Muscle layer of duodenum (tissue), 2 donors: ENCODE measurements around the gene SGPL1.

Experiments used
- H3K27ac ChIP-seq: one replicate; pipeline ENCODE4 v1.7.0; 2013; ENCODE audit warnings: mild to moderate bottlenecking, low read length
- H3K27me3 ChIP-seq: one replicate; pipeline ENCODE4 v1.7.0; 2013; ENCODE audit warnings: low read depth, mild to moderate bottlenecking, control low read depth, low read length
- H3K36me3 ChIP-seq, 2 donors: one replicate each; pipeline ENCODE4 v1.7.0; 2013; ENCODE audit warnings: low read length in 2 of 2, control low read depth in 1 of 2, mild to moderate bottlenecking in 1 of 2; ENCODE audit not compliant: insufficient read depth in 2 of 2, control insufficient read depth in 1 of 2
- H3K4me1 ChIP-seq, 2 donors: one replicate each; pipeline ENCODE4 v1.7.0; 2013; ENCODE audit warnings: low read length in 2 of 2, mild to moderate bottlenecking in 2 of 2, control low read depth in 1 of 2, moderate library complexity in 1 of 2; ENCODE audit not compliant: insufficient read depth in 2 of 2, control insufficient read depth in 1 of 2
- H3K4me3 ChIP-seq, 2 donors: one replicate each; pipeline ENCODE4 v1.7.0; 2013; ENCODE audit warnings: low read length in 2 of 2, low read depth in 1 of 2, mild to moderate bottlenecking in 1 of 2
- H3K9me3 ChIP-seq, 2 donors: one replicate each; pipeline ENCODE4 v1.7.0; 2013; ENCODE audit warnings: low read length in 2 of 2, control low read depth in 1 of 2, mild to moderate bottlenecking in 1 of 2; ENCODE audit not compliant: control insufficient read depth in 1 of 2
- donor health status: healthy.

Gene SGPL1

DNA sequence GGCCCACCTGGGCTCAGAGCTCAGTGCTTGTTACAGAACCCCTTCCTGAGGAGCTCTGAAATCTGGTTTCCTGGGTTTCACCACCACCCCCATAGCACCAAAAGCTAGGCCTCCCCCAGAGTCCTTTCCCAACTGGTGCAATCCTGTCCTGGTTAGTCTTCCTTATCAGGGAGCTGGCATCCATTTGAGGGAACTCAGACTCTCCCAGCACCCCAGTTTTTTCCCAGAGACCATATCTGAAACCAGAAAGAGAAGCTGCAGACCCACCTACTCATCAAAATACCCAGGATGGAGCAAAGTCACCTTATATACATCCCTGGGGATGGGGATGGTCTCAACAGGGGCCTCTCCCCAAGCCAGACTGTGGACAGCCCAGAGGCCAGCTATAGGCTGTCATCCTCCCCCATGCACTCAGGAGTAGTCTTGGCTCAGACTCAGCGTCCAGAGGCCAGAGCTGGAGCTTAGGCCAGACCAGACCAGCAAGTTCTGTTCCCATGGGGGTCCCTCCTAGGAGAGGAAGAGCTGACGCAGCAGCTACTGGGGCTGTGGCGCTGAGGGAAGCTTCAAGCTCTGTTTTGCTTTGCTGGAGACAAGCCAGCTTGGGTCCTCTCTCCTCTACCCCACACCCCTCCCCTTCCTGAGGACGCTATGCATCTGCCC lies 33.5 kb upstream of the SGPL1 start:
- no peaks in the 10 kb centered on the region for H3K9me3 ChIP-seq
- no peak overlapping the region for H3K27ac ChIP-seq
- no peaks in the 10 kb centered on the region for H3K27me3 ChIP-seq
- H3K4me3 ChIP-seq, result no peak overlapping the region
- H3K36me3 ChIP-seq, result no peaks in the 10 kb centered on the region
- no peaks in the 10 kb centered on the region for H3K4me1 ChIP-seq

DNA sequence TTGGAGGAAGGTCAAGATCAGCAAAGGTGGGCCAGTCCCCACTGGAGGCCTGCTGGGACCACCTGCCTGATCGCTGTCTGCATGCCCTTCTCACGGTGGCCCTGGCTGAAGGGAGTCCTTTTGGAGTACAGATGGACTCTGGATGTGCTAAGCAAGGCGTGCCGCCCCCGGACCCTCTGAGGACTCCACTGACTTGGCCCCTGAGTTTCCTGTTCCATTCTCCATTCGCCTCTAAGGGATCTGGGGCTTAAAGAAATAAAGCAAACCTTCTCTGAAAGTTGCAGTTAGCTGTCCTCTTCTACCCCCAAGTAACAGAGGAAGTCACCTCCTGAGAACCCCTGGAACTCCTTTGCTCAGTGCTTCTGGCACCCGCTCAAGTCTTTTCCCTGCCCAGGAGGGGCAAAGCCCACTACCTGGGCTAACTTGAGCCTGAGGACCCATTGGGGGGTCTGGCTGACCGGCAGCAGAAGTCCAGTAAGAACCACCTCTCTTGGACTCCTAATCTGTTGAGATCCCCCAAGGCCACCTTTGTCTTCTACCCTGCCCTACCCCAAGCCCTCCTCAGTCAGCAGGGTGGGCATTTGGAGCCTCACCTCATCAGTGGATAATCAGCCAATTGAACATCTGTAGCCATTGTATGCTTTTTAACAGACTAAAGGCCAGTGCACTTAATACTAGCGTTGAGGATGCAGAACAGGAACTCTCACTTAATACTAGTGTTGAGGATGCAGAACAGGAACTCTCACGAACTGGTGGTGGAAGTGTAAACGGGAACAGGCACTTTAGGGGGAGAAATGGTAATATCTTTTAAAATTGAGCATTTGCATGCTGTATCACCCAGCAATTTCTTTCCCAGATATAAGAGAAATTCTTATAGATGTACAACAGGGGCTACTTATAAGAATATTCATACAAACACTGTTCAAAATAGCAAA lies 32.7 kb upstream of the SGPL1 start:
- no peaks in the 10 kb centered on the region for H3K36me3 ChIP-seq
- H3K27ac ChIP-seq, result no peak overlapping the region
- peaks cover 0 to under 1% of the 10 kb centered on the region in 2 donors for H3K9me3 ChIP-seq

DNA sequence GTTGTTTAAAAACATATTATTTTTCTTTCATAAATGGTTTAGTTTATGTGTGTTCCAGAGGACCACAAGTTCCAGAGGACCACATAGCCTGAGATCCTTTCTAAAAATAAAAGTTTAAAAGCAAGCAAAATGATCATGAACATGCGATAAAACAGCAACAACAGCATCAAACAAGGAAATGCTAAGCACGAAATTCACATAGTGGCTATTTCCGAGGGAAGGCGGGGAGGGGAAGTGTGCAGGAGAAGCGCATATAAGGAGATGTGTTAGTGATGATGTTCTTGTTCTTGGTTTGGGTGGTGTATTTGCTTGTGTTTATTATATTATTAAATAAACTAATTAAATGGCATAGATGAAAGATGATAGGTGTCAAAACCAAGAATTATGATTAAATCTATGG lies 31.7 kb upstream of the SGPL1 start:
- H3K4me1 ChIP-seq, result no peaks in the 10 kb centered on the region
- H3K27me3 ChIP-seq, result no peaks in the 10 kb centered on the region
- H3K9me3 ChIP-seq, result peaks cover 0 to 5% of the 10 kb centered on the region in 2 donors
- H3K4me3 ChIP-seq, result no peak overlapping the region
- H3K27ac ChIP-seq, result no peak overlapping the region
- no peaks in the 10 kb centered on the region for H3K36me3 ChIP-seq

More for the DNA sequence above, 32.7 kb upstream of the SGPL1 start:
- no peak overlapping the region for H3K4me3 ChIP-seq
- H3K4me1 ChIP-seq, result no peaks in the 10 kb centered on the region
- H3K27me3 ChIP-seq, result no peaks in the 10 kb centered on the region

DNA sequence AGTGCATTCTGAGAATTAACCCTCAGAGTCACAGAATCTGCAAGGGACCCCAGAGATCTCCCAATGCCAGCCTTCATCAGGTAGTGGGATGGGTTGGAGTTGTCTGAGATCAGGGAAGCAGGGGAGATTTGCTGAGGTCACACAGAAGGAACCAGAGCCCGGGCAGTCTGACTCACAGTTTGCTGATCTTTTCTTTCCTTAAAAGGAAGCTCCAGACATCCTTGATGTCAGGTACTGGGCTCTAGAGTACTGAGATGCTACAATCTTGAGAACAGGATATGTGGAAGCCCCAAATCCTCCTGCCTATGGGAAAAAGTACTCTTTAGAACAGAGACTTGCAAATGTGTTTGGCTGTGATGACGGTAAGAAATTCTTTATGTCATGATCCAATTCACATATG lies 31.3 kb upstream of the SGPL1 start:
- H3K4me1 ChIP-seq, result no peaks in the 10 kb centered on the region
- no peak overlapping the region for H3K4me3 ChIP-seq
- H3K27ac ChIP-seq, result no peak overlapping the region
- H3K36me3 ChIP-seq, result no peaks in the 10 kb centered on the region
- H3K27me3 ChIP-seq, result no peaks in the 10 kb centered on the region
- H3K9me3 ChIP-seq, result peaks cover 0 to 5% of the 10 kb centered on the region in 2 donors

GRCh38 chr10:70785190-70785589 lies 30.6 kb upstream of the SGPL1 start, which contains the start of gene TBATA:
TBATA (minus strand) TSS chr10:70785377; CDS start chr10:70783379, 1,998 bp downstream.
- Histone ChIP-seq H3K36me3 (no peaks in the 10 kb centered on the region), H3K4me1 (no peaks in the 10 kb centered on the region), H3K4me3 (no peak within 1 kb of the TSS), H3K9me3 (peaks cover 0 to 5% of the 10 kb centered on the region in 2 donors), H3K27me3 (no peaks in the 10 kb centered on the region), H3K27ac (no peak within 1 kb of the TSS)

GRCh38 chr10:70786799-70787415 lies 28.8 kb upstream of the SGPL1 start:
- peaks cover 0 to 5% of the 10 kb centered on the region in 2 donors for H3K9me3 ChIP-seq
- H3K27me3 ChIP-seq, result no peaks in the 10 kb centered on the region
- no peak overlapping the region for H3K4me3 ChIP-seq
- H3K27ac ChIP-seq, result no peak overlapping the region
- H3K36me3 ChIP-seq, result no peaks in the 10 kb centered on the region
- H3K4me1 ChIP-seq, result no peaks in the 10 kb centered on the region

- Histone ChIP-seq H3K27ac (no peak overlapping the region), H3K9me3 (peaks cover 0 to 5% of the 10 kb centered on the region in 2 donors), H3K27me3 (no peaks in the 10 kb centered on the region), H3K4me1 (no peaks in the 10 kb centered on the region), H3K36me3 (no peaks in the 10 kb centered on the region), H3K4me3 (no peak overlapping the region)
Measured at GRCh38 chr10:70791386-70792039, 24.2 kb upstream of the SGPL1 start.

GRCh38 chr10:70795613-70796012 lies 20.1 kb upstream of the SGPL1 start:
- H3K36me3 ChIP-seq, result no peaks in the 10 kb centered on the region
- no peak overlapping the region for H3K4me3 ChIP-seq
- H3K9me3 ChIP-seq, result no peaks in the 10 kb centered on the region
- H3K4me1 ChIP-seq, result no peaks in the 10 kb centered on the region
- no peak overlapping the region for H3K27ac ChIP-seq
- no peaks in the 10 kb centered on the region for H3K27me3 ChIP-seq

DNA sequence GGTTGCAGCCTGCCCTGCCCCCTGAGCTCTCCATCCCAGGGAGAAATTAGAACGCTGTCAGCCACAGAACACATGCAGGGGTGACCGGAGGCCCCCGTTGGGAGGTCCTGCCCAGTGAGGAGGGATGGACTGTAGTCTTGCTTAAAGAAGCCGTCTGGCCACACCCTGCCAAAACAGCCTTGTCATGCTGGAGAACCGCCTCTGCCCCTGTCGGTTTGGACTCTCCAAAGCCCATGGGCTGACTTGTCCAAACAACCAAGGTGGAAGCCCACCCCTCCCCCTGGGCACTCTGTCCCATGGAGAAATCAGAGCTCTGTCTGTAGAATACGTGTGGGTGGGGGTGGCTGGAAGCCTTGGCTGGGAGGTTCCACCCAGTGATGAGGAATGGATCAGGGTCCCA lies 17.9 kb upstream of the SGPL1 start:
- Histone ChIP-seq H3K9me3 (no peaks in the 10 kb centered on the region), H3K4me3 (no peak overlapping the region), H3K4me1 (no peaks in the 10 kb centered on the region), H3K27ac (no peak overlapping the region), H3K27me3 (no peaks in the 10 kb centered on the region), H3K36me3 (no peaks in the 10 kb centered on the region)

- Histone ChIP-seq H3K9me3 (no peaks in the 10 kb centered on the region), H3K4me1 (no peaks in the 10 kb centered on the region), H3K27ac (no peak overlapping the region), H3K4me3 (no peak overlapping the region), H3K27me3 (no peaks in the 10 kb centered on the region), H3K36me3 (no peaks in the 10 kb centered on the region)
Measured at GRCh38 chr10:70799124-70799523, 16.6 kb upstream of the SGPL1 start.

GRCh38 chr10:70801854-70802253 lies 13.9 kb upstream of the SGPL1 start:
- no peak overlapping the region for H3K27ac ChIP-seq
- no peaks in the 10 kb centered on the region for H3K4me1 ChIP-seq
- no peaks in the 10 kb centered on the region for H3K27me3 ChIP-seq
- no peak overlapping the region for H3K4me3 ChIP-seq
- H3K9me3 ChIP-seq, result no peaks in the 10 kb centered on the region
- no peaks in the 10 kb centered on the region for H3K36me3 ChIP-seq
